ENCODE data around the gene PRSS56. TPM values are rescaled to one million over a fixed set of nuclear protein-coding genes. Genes with fewer than 3 reads are reported as not detected.

Gene PRSS56
- total RNA-seq, 1 donor from 2014 or later, result not detected

GRCh38 chr2:232486558-232487384 lies 33.4 kb upstream of the PRSS56 start:
- DNase-seq (ENCODE audit: low read depth, low spot score), result no peak

GRCh38 chr2:232487385-232488096 lies 32.6 kb upstream of the PRSS56 start, which contains the start of gene ECEL1:
Gene ECEL1, minus strand, starts transcription at chr2:232487834. Its CDS starts 1,181 bp downstream, at chr2:232486653.
- DNase-seq (ENCODE audit: low read depth, low spot score), result no peak

- no peak for DNase-seq (ENCODE audit: low read depth, low spot score)
These were observed 32.0 kb upstream of the PRSS56 start for GRCh38 chr2:232488097-232488711.

DNA sequence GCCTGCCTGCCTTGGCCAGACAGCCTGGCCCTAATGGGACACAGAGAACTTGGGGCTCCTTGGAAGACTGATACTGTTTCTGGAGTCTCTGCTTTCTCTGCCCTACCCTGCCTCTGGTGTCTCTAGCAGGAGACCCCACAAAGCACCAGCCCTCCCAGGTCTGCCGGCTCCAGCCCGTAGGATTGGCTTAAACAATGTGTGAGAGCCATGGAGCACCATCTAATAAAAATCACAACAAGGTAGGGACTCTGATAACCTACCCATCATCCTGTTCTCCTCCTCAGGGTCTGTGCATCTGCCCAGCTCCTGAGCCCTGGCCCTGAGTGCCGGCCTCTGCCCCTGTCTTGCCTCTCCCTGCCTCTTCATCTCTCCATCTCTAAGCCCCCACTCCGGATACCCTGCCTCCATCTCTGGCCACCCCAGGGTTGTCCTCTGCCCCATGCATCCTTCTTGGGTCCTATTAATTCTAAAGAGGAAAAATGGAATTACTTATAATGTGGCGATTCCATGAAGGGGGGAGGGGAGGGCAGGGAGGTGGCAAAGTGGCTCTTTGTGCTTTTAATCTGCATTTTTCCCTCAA lies 31.4 kb upstream of the PRSS56 start:
- DNase-seq (ENCODE audit: low read depth, low spot score), result no peak

GRCh38 chr2:232489516-232490220 lies 30.5 kb upstream of the PRSS56 start:
- DNase-seq (ENCODE audit: low read depth, low spot score), result no peak

DNA sequence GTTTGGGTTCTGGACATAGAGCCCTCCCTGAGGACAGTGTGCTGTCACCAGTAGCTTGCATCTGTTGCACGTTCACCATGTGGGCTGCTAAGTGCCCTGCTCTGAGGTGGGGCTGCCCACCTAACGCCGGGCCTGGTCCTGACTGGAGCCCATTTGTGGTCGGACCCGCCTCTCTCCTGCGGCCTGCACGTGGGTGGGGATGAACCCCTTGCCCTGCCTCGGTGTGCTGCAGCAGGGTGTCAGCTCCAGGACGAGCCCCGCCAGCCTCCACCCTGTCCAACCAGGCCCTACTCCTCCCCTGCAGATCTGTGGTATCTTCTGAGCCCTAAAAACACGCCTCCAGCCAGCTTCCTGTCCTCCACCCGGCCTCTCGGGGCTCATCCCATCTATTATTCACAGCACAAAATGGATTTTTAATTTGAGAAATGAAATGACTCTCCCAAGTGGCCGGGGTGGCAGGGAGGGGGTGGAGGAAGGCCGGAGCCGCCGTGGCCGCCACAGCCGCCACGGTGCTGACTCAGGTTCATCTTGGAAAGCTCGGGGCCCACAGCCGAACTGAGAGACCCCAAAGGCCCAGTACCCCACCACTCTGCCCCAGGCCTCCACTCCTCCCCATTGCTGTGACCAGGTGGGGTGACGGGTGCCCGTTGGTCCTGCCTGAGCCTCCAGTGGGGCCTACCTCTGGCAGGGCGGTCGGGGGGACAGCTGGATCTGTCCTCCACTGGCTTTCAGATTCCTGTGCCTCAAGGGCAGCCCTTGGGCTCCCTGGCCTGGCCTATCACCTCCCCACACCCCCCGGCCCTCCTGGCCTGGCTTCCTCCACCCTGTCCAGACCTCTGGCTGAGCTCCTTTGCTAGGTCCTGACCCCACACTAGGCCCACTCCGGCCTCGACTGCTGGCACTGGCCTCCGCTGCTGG lies 29.7 kb upstream of the PRSS56 start:
- DNase-seq (ENCODE audit: low read depth, low spot score), result no peak

DNA sequence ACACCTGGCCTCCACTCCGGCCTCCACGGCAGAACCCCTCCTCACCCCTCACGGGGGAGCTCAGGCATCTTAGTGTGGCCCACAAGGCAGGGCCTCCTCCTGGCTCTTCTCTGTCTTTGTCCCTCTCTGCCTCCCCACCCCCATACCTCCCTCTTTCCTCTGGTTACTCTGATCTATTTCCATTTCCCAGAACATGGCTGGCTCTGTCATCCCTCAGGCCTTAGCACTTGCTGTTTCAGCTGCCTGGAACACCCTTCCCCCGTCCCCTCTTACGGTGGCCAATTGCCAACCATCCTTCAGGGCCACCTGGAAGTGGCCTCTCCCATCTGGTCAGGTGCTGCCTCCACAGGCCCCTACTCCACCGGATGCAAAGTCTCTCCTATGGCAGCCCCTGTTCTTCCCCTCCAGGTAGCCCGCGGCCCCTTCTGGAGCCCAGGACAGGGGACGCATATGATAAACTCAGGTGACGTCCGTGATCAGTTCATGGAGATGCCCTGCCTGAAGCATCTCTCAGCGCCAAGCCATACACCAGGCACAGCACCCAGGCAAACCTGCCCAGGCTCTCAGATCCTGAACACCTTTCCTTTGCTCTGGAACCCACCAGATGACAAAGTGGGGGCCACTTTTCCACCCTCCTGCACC lies 28.9 kb upstream of the PRSS56 start:
- DNase-seq (ENCODE audit: low read depth, low spot score), result no peak

DNA sequence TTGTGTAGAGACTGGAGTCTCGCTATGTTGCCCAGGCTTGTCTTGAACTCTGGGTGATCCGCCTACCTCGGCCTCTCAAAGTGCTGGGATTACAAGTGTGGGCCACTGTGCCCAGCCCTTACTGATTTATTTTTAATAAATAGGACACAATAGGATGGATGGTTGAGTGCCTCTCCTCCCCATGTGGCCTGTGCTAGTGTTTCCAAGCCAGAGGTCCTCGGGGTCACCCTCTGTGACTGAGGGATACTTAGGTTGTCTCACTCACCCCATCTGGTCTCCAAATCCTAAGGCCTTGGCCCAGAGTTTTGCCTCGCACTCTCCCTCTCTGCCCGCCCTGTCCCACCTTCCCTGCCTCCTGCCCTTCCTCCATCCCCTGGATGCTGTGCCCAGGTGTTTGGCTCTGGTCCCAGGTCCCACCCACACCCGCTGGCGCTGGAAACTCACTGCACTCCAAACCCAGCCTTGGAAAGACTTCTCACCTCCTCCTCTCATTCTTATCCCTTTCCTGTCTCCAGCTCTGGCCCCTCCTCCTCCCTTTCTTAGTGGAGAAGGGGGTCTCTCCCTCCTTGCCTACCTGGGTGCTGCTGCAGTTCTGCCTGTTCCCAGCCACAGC lies 27.8 kb upstream of the PRSS56 start:
- DNase-seq (ENCODE audit: low read depth, low spot score), result no peak

DNA sequence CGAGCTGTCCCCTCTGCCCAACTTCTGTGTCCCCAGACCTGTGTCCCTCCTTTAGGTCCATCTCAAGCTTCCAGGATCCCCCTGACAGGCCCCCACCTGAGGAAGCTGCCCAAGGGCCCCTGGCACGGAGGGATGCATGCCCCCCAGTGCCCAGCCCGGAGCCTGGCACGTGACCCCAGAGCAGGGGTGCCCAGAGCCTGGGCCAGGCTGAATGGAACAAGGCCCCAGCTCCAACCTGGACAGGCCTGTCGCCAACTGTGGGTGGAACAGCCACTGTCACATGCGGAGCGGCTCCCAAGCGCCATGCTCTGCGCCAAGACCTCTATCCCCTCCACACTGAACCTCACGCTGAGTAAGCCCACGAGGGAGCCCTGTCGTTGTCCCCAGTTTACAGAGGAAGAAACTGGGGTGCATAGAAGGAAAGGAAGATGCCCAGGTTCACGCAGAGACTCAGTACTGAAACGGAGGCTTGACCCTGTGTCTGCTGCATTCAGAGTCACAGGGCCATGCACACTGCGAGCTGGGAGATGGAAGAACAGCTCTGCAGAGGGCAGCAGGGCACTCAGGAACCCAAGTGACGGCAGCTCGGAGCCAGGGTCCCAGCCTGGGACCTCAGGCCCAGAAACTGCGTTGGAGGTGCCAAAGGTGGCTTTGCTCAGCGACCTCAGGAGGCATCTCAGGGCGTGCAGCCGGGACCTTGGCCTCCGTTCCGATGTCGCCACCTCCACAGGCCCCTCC lies 27.1 kb upstream of the PRSS56 start:
- DNase-seq (ENCODE audit: low read depth, low spot score), result no peak

- DNase-seq (ENCODE audit: low read depth, low spot score), result no peak
These were observed 26.3 kb upstream of the PRSS56 start for GRCh38 chr2:232493701-232494474.

DNA sequence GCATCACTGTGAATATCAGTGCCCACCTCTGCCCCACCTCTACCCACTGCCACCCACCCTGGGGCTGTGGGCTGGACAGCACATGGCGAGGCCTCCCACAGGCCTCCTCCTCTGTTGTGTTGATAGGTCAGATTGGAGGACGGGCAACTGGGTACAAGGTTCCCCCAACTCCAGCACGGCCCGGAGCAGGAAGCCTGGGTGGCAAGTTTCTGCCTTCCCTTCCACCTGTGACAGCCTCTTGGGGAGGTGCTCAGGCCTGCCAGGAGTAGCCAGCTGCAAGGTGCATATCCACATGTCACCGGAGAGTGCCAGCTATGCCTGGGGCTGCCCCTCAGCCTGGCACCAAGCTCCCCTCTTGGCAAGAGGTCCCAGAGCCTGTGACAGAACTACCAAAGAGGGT lies 25.6 kb upstream of the PRSS56 start:
- DNase-seq (ENCODE audit: low read depth, low spot score), result no peak

DNA sequence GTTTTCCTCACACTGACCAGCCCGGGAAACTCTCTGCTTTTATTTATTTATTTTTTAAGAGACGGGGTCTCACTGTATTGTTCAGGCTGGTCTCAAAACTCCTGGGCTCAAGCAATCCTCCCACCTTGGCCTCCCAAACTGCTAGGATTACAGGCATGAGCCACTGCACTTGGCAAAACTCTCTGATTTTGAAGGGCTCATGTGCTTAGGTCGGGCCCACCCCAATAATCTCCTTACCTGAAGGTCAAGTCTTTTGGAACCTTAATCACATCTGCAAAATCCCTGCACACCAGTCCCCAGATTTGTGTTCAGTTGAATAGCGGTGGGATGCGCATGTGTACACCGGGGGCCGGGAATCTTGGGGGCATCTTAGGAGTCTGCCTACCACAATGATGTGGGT lies 24.9 kb upstream of the PRSS56 start:
- no peak for DNase-seq (ENCODE audit: low read depth, low spot score)

- no peak for DNase-seq (ENCODE audit: low read depth, low spot score)
These were observed 23.5 kb upstream of the PRSS56 start for GRCh38 chr2:232496501-232497270.

DNA sequence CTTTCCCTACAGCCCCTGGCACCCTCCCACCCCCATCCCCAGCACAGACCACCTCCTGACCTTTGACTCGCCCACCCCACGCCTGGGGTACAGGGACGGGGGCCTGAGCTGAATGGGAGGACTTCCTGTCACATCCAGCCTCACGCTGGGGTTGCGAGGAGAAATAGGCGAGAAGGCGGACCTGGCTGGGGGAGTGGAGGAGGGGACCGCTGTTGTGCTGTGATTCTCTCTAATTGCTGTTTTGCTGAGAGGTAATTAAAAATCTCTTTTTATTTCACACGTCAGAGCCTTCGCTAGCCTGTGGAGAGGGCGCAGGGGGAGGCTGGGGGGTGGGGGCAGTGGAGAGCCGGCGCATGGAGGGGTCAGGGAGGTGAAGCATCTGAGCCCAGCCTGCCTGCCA lies 22.8 kb upstream of the PRSS56 start:
- DNase-seq (ENCODE audit: low read depth, low spot score), result no peak

DNA sequence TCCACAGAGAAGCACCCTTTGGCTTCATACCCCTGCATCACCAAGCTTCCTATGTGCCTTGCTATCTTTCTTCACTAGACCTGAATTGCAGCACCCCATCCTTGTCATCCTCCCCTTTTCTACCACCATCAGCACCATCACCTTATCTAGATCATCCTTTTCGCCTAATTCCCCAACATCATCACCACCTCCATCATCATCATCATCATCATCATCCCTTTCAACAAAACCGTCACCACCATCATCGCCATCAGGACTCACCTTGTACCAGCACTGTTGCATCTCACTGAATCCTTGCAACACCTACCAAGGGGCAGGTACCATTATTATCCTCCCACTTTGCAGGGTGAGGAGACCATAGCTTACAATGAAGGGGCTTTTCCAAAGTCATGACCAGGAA lies 21.7 kb upstream of the PRSS56 start:
- DNase-seq (ENCODE audit: low read depth, low spot score), result no peak

GRCh38 chr2:232501331-232501771 lies 18.8 kb upstream of the PRSS56 start:
- DNase-seq (ENCODE audit: low read depth, low spot score), result no peak

DNA sequence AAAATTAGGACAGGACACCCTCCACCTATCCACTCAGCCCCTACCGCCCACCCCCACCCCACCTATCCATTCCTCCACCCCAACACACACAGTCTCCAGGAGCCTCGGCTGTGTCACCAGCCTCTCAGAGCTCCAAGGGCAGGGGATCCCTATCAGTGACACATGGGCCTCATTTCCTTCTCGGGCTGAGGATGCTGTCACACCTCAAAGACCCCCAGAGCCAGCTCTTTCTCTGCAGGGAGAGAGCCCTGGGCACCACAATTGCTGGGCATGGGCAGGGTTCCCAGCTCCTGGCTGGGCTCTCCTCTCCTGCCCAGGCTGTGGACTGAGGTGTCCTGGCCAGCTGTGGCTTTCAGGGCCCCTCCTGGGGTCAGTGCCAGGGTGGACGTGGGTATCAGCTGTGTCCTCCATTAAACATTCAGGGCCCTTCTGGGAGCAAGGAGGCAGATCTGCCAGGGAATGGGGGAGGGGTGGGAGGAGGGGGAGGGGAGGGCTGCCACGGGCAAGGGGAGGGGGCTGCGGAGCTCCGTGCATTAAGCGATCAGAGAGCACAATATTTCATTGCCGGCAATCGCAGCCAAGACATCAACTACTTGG lies 18.3 kb upstream of the PRSS56 start:
- no peak for DNase-seq (ENCODE audit: low read depth, low spot score)
